ENCODE measurements around the gene DNAJC10. TPM values are rescaled to one million over a fixed set of nuclear protein-coding genes. Genes with fewer than 3 reads are reported as not detected.
"Not testable (repeated sequence)": the region's sequence is repeated elsewhere in the genome, so short reads cannot be mapped to it uniquely, and the experiment has no call there.

The DNAJC10 gene
- total RNA-seq, result 10 to 100 TPM; 50.2 to 56.8 TPM

- H3K36me3 Mint-ChIP-seq (ENCODE audit: low read depth), result peaks cover 7% of the 10 kb centered on the region
Observed at GRCh38 chr2:182715892-182716649, at the start of gene DNAJC10. DNAJC10 (plus strand) TSS chr2:182716257; CDS start chr2:182718087, 1,830 bp downstream.

GRCh38 chr2:182666674-182667314 is 49.3 kb upstream of the DNAJC10 start:
- Mint-ChIP-seq H3K4me3 (no peak overlapping the region), H3K9me3 (no peaks in the 10 kb centered on the region), H3K27ac (no peak overlapping the region), H3K27me3 (peaks cover 7% of the 10 kb centered on the region), H3K36me3 (ENCODE audit: low read depth) (no peaks in the 10 kb centered on the region), H3K4me1 (no peaks in the 10 kb centered on the region)
- CTCF ChIA-PET, result interaction anchor here (0.7 to 1.6 kb wide), 7 partner anchors 10 to 412 kb away, joined by 3 to 27 read pairs (median 4); partner anchors contain the start of gene DUSP19
- DNase-seq, result no peak
- POLR2A ChIA-PET, result no interaction called here

More at GRCh38 chr2:182715892-182716649, at the start of gene DNAJC10:
- Mint-ChIP-seq H3K27ac (no peak within 1 kb of the TSS), H3K4me3 (no peak within 1 kb of the TSS), H3K9me3 (no peaks in the 10 kb centered on the region), H3K27me3 (peaks cover 5% of the 10 kb centered on the region), H3K4me1 (peaks cover 9% of the 10 kb centered on the region)
- ChIA-PET POLR2A (interaction anchor here (0.6 to 1.5 kb wide), 7 partner anchors 11 to 403 kb away, joined by 3 to 6 read pairs (median 3); no protein-coding TSS in a partner anchor), CTCF (interaction anchor here (0.9 to 1.2 kb wide), 2 partner anchors 38 to 64 kb away, joined by 3 read pairs; no protein-coding TSS in a partner anchor)
- DNase-seq, result peak; percentile 86

- Mint-ChIP-seq H3K27me3 (peaks cover 7% of the 10 kb centered on the region), H3K27ac (no peak overlapping the region), H3K9me3 (no peaks in the 10 kb centered on the region), H3K4me3 (no peak overlapping the region), H3K4me1 (no peaks in the 10 kb centered on the region), H3K36me3 (ENCODE audit: low read depth) (no peaks in the 10 kb centered on the region)
- DNase-seq, result no peak
- POLR2A ChIA-PET, result no interaction called here
- CTCF ChIA-PET, result interaction anchor here (1.0 to 1.6 kb wide), 5 partner anchors 10 to 314 kb away, joined by 3 to 27 read pairs (median 6); no protein-coding TSS in a partner anchor
Observed at GRCh38 chr2:182667315-182667695, 48.8 kb upstream of the DNAJC10 start.

GRCh38 chr2:182668671-182669070 is 47.4 kb upstream of the DNAJC10 start:
- DNase-seq, result no peak
- no peaks in the 10 kb centered on the region for H3K4me1 Mint-ChIP-seq
- H3K27me3 Mint-ChIP-seq, result peaks cover 3% of the 10 kb centered on the region
- ChIA-PET POLR2A (no interaction called here), CTCF (no interaction called here)
- H3K9me3 Mint-ChIP-seq, result no peaks in the 10 kb centered on the region
- H3K4me3 Mint-ChIP-seq, result no peak overlapping the region
- H3K27ac Mint-ChIP-seq, result no peak overlapping the region
- H3K36me3 Mint-ChIP-seq (ENCODE audit: low read depth), result no peaks in the 10 kb centered on the region

- POLR2A ChIA-PET, result no interaction called here
- no peaks in the 10 kb centered on the region for H3K36me3 Mint-ChIP-seq (ENCODE audit: low read depth)
- CTCF ChIA-PET, result no interaction called here
- H3K27ac Mint-ChIP-seq, result no peak overlapping the region
- no peaks in the 10 kb centered on the region for H3K9me3 Mint-ChIP-seq
- DNase-seq, result no peak
- no peaks in the 10 kb centered on the region for H3K4me1 Mint-ChIP-seq
- H3K4me3 Mint-ChIP-seq, result no peak overlapping the region
- peaks cover 19% of the 10 kb centered on the region for H3K27me3 Mint-ChIP-seq
Observed at GRCh38 chr2:182672466-182673165, 43.4 kb upstream of the DNAJC10 start.

GRCh38 chr2:182680837-182681236 is 35.2 kb upstream of the DNAJC10 start:
- DNase-seq, result no peak
- Mint-ChIP-seq H3K4me3 (no peak overlapping the region), H3K27ac (no peak overlapping the region), H3K36me3 (ENCODE audit: low read depth) (no peaks in the 10 kb centered on the region), H3K9me3 (no peaks in the 10 kb centered on the region), H3K27me3 (peaks cover 16% of the 10 kb centered on the region), H3K4me1 (no peaks in the 10 kb centered on the region)
- ChIA-PET CTCF (interaction anchor here (0.7 kb wide), 1 partner anchor 743 kb away, joined by 4 read pairs; no protein-coding TSS in a partner anchor), POLR2A (no interaction called here)

- CTCF ChIA-PET, result no interaction called here
- POLR2A ChIA-PET, result no interaction called here
- no peak overlapping the region for H3K27ac Mint-ChIP-seq
- no peaks in the 10 kb centered on the region for H3K4me1 Mint-ChIP-seq
- peaks cover 4% of the 10 kb centered on the region for H3K27me3 Mint-ChIP-seq
- no peak overlapping the region for H3K4me3 Mint-ChIP-seq
- H3K36me3 Mint-ChIP-seq (ENCODE audit: low read depth), result no peaks in the 10 kb centered on the region
- no peak for DNase-seq
- no peaks in the 10 kb centered on the region for H3K9me3 Mint-ChIP-seq
Observed at GRCh38 chr2:182682210-182682609, 33.8 kb upstream of the DNAJC10 start.

GRCh38 chr2:182685559-182685958 is 30.5 kb upstream of the DNAJC10 start:
- Mint-ChIP-seq H3K9me3 (no peaks in the 10 kb centered on the region), H3K36me3 (ENCODE audit: low read depth) (no peaks in the 10 kb centered on the region), H3K27ac (no peak overlapping the region), H3K4me3 (no peak overlapping the region), H3K27me3 (peaks cover 8% of the 10 kb centered on the region), H3K4me1 (no peaks in the 10 kb centered on the region)
- no peak for DNase-seq
- POLR2A ChIA-PET, result no interaction called here
- CTCF ChIA-PET, result no interaction called here

GRCh38 chr2:182686763-182687162 is 29.3 kb upstream of the DNAJC10 start:
- DNase-seq; H3K9me3 Mint-ChIP-seq; CTCF ChIA-PET; H3K27ac Mint-ChIP-seq; H3K4me1 Mint-ChIP-seq; H3K4me3 Mint-ChIP-seq; H3K36me3 Mint-ChIP-seq (ENCODE audit: low read depth); POLR2A ChIA-PET: not testable (repeated sequence)
- peaks cover 11% of the 10 kb centered on the region for H3K27me3 Mint-ChIP-seq

GRCh38 chr2:182694189-182694588 is 21.9 kb upstream of the DNAJC10 start:
- no peaks in the 10 kb centered on the region for H3K36me3 Mint-ChIP-seq (ENCODE audit: low read depth)
- ChIA-PET POLR2A (no interaction called here), CTCF (no interaction called here)
- no peak overlapping the region for H3K4me3 Mint-ChIP-seq
- no peak for DNase-seq
- peaks cover 13% of the 10 kb centered on the region for H3K27me3 Mint-ChIP-seq
- no peaks in the 10 kb centered on the region for H3K4me1 Mint-ChIP-seq
- H3K27ac Mint-ChIP-seq, result no peak overlapping the region
- H3K9me3 Mint-ChIP-seq, result no peaks in the 10 kb centered on the region

- no peak overlapping the region for H3K4me3 Mint-ChIP-seq
- peaks cover 8% of the 10 kb centered on the region for H3K27me3 Mint-ChIP-seq
- ChIA-PET CTCF (no interaction called here), POLR2A (no interaction called here)
- H3K27ac Mint-ChIP-seq, result no peak overlapping the region
- no peaks in the 10 kb centered on the region for H3K4me1 Mint-ChIP-seq
- H3K36me3 Mint-ChIP-seq (ENCODE audit: low read depth), result no peaks in the 10 kb centered on the region
- no peak for DNase-seq
- no peaks in the 10 kb centered on the region for H3K9me3 Mint-ChIP-seq
Observed at GRCh38 chr2:182695776-182696175, 20.3 kb upstream of the DNAJC10 start.

GRCh38 chr2:182698671-182699070 is 17.4 kb upstream of the DNAJC10 start:
- CTCF ChIA-PET, result no interaction called here
- peaks cover 12% of the 10 kb centered on the region for H3K27me3 Mint-ChIP-seq
- no peak overlapping the region for H3K4me3 Mint-ChIP-seq
- H3K36me3 Mint-ChIP-seq (ENCODE audit: low read depth), result no peaks in the 10 kb centered on the region
- no peaks in the 10 kb centered on the region for H3K9me3 Mint-ChIP-seq
- H3K27ac Mint-ChIP-seq, result no peak overlapping the region
- POLR2A ChIA-PET, result no interaction called here
- DNase-seq, result no peak
- no peaks in the 10 kb centered on the region for H3K4me1 Mint-ChIP-seq

- no peak for DNase-seq
- Mint-ChIP-seq H3K9me3 (no peaks in the 10 kb centered on the region), H3K27me3 (peaks cover 36% of the 10 kb centered on the region), H3K4me1 (no peaks in the 10 kb centered on the region), H3K27ac (no peak overlapping the region), H3K4me3 (no peak overlapping the region), H3K36me3 (ENCODE audit: low read depth) (no peaks in the 10 kb centered on the region)
- CTCF ChIA-PET, result no interaction called here
- POLR2A ChIA-PET, result interaction anchor here (1.2 kb wide), 1 partner anchor 10 kb away, joined by 3 read pairs; no protein-coding TSS in a partner anchor
Observed at GRCh38 chr2:182705761-182706160, 10.3 kb upstream of the DNAJC10 start.
